PC-9 (cell line): ENCODE results near the gene CDC14C. TPM values are rescaled to one million over a fixed set of nuclear protein-coding genes. Genes with fewer than 3 reads are reported as not detected.
A peak's percentile ranks its signal among the peaks of the same experiment; 100 is the strongest.
"Not testable (repeated sequence)": the region's sequence is repeated elsewhere in the genome, so short reads cannot be mapped to it uniquely, and the experiment has no call there.

Experiments
- BruUV-seq: library from RNA; stranded (reverse); fragments of 400-500 nt; replicated peaks from 2 replicates; lab custom pipeline; 2021; lab: Mats Ljungman, UMichigan
- CTCF ChIA-PET: fragments of 300-600 bp; sonication (Branson Sonifier 250); formaldehyde crosslinking; loops from one replicate; lab custom pipeline; 2022; ENCODE audit warnings: antibody characterized with exemption; lab: Charles Lee
- POLR2A ChIA-PET: fragments of 300-600 bp; sonication (Branson Sonifier 250); formaldehyde crosslinking; loops from one replicate; lab custom pipeline; 2022; ENCODE audit warnings: antibody characterized with exemption; ENCODE audit not compliant: unreplicated experiment; lab: Charles Lee
- DNase-seq, 2 experiments: peaks; one replicate each; pipeline versions ENCODE4 v3.0.0 to v3.0.0-alpha.2; 2015 to 2022; ENCODE audit warnings: mixed read lengths in 1 of 2
- H2AFZ ChIP-seq: fragments of 200-600 bp; sonication (generic); 2 replicates; pipeline ENCODE4 v1.8.1; 2017; ENCODE audit warnings: antibody characterized with exemption
- H3F3A ChIP-seq: fragments of 200-600 bp; sonication (generic); 2 replicates; pipeline ENCODE4 v1.8.1; 2017; ENCODE audit warnings: antibody characterized with exemption, mild to moderate bottlenecking, low read depth; ENCODE audit not compliant: insufficient read depth
- H3K27ac ChIP-seq: fragments of 200-600 bp; sonication (generic); 2 replicates; pipeline ENCODE4 v1.6.1; 2016; ENCODE audit warnings: mixed run types
- H3K27me3 ChIP-seq: fragments of 200-600 bp; sonication (generic); 2 replicates; pipeline ENCODE4 v1.6.1; 2016; ENCODE audit warnings: low read depth, mixed run types; ENCODE audit not compliant: insufficient read depth
- H3K36me3 ChIP-seq: fragments of 200-600 bp; sonication (generic); 2 replicates; pipeline ENCODE4 v1.6.1; 2016; ENCODE audit warnings: low read depth, mixed run types
- H3K4me1 ChIP-seq: fragments of 200-600 bp; sonication (generic); replicated peaks from 2 replicates; pipeline ENCODE4 v1.6.1; 2016; ENCODE audit warnings: mixed run types; ENCODE audit not compliant: insufficient read depth
- H3K4me2 ChIP-seq: fragments of 200-600 bp; sonication (generic); 2 replicates; pipeline ENCODE4 v1.6.1; 2017; ENCODE audit warnings: mixed run types
- H3K4me3 ChIP-seq: fragments of 200-600 bp; sonication (generic); 2 replicates; pipeline ENCODE4 v1.6.1; 2016; ENCODE audit warnings: mixed run types
- H3K79me2 ChIP-seq: fragments of 200-600 bp; sonication (generic); 2 replicates; pipeline ENCODE4 v1.6.1; 2017; ENCODE audit warnings: low read depth, mixed run types
- H3K9me2 ChIP-seq: fragments of 200-600 bp; sonication (generic); 2 replicates; pipeline ENCODE4 v1.8.1; 2017; ENCODE audit warnings: mild to moderate bottlenecking; ENCODE audit not compliant: insufficient read depth
- H3K9me3 ChIP-seq: fragments of 200-600 bp; sonication (generic); 2 replicates; pipeline ENCODE4 v1.8.1; 2016; ENCODE audit warnings: low read depth; ENCODE audit not compliant: insufficient read depth
- H4K20me1 ChIP-seq: fragments of 200-600 bp; sonication (generic); 2 replicates; pipeline ENCODE4 v1.8.1; 2017; ENCODE audit not compliant: insufficient read depth
- EZH2 ChIP-seq: fragments of 200-600 bp; sonication (generic); IDR thresholded peaks from 2 replicates; pipeline ENCODE4 v1.8.0; 2017; ENCODE audit warnings: antibody characterized with exemption, low read depth
- intact Hi-C: fragments of 100-400 bp; cut with micrococcal nuclease; formaldehyde crosslinking; loops from one replicate; pipeline ENCODE4 v1.10.0; 2022; ENCODE audit not compliant: unreplicated experiment
- total RNA-seq: library from RNA; stranded (reverse); gene quantifications from 2 replicates; pipeline ENCODE4 v1.2.3, GENCODE V29; 2021
- TF ChIP-seq, protein P1 (sequence below): fragments of 200-600 bp; sonication (generic); conservative IDR thresholded peaks from 2 replicates; pipeline ENCODE4 v1.6.1; 2017; ENCODE audit warnings: mixed run types, antibody characterized with exemption, mild to moderate bottlenecking, moderate library complexity

Gene CDC14C
- total RNA-seq, 1 experiment from 2014 or later: not detected

DNA sequence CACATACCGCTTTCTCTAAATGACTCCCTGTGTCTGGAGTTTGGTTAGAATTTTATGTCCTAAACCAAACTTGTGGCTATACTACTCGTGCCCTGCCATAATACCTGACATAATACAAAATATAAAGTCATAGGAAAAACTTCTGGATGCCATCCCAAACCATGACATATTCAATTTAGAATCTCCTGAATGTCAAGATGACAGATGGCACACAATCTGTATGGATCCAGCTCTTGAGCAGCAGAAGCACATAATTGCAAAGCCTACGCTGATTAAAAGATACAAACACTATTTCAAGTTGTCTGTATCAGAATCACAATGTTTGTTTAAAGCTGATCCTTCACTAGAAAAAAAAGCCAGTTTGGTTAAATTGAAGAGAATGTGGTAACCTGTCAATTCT, 22.4 kb upstream of the CDC14C start:
- ChIA-PET CTCF (no interaction called here), POLR2A (no interaction called here)
- Histone ChIP-seq H3K4me1 (no peaks in the 10 kb centered on the region), H3K27me3 (no peaks in the 10 kb centered on the region), H3K4me3 (no peak overlapping the region), H2AFZ (no peak overlapping the region), H3K9me3 (no peaks in the 10 kb centered on the region), H4K20me1 (no peaks in the 10 kb centered on the region), H3K9me2 (no peaks in the 10 kb centered on the region), H3K4me2 (no peak overlapping the region), H3K36me3 (no peaks in the 10 kb centered on the region), H3K79me2 (no peaks in the 10 kb centered on the region), H3F3A (no peaks in the 10 kb centered on the region), H3K27ac (no peak overlapping the region)
- TF ChIP-seq EZH2: no peak
- TF ChIP-seq, protein P1, sequence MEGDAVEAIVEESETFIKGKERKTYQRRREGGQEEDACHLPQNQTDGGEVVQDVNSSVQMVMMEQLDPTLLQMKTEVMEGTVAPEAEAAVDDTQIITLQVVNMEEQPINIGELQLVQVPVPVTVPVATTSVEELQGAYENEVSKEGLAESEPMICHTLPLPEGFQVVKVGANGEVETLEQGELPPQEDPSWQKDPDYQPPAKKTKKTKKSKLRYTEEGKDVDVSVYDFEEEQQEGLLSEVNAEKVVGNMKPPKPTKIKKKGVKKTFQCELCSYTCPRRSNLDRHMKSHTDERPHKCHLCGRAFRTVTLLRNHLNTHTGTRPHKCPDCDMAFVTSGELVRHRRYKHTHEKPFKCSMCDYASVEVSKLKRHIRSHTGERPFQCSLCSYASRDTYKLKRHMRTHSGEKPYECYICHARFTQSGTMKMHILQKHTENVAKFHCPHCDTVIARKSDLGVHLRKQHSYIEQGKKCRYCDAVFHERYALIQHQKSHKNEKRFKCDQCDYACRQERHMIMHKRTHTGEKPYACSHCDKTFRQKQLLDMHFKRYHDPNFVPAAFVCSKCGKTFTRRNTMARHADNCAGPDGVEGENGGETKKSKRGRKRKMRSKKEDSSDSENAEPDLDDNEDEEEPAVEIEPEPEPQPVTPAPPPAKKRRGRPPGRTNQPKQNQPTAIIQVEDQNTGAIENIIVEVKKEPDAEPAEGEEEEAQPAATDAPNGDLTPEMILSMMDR: no peak
- no TSS peak for BruUV-seq
- intact Hi-C loops: no loop called here
- no peak for DNase-seq

DNA sequence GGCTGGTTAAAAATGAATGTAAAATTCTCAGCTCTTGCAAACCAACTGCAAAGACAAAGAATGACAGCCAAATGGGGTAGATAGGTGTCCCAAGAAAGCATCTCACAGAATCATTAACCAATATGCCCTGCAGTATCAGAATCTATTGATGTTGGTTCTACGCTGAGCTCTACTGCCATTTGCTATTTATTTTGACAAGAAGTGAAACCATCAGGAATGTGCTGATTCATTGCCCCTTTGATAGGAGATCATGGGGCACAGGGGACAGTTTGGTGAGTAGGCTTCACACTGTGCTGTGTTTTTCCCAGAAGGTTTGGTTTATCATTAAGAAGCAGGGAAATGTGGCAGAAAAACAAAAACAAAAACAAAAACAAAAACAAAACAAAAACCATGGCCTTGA, 19.4 kb upstream of the CDC14C start:
- Histone ChIP-seq H3K4me3 (no peak overlapping the region), H3K27ac (no peak overlapping the region), H3K4me2 (peak overlapping the region; percentile 2; the same call in 1 of the 2 replicates), H3K27me3 (no peaks in the 10 kb centered on the region), H4K20me1 (no peaks in the 10 kb centered on the region), H3F3A (no peaks in the 10 kb centered on the region), H3K9me3 (no peaks in the 10 kb centered on the region), H3K79me2 (no peaks in the 10 kb centered on the region), H3K36me3 (no peaks in the 10 kb centered on the region), H2AFZ (no peak overlapping the region), H3K4me1 (no peaks in the 10 kb centered on the region), H3K9me2 (no peaks in the 10 kb centered on the region)
- intact Hi-C loops: no loop called here
- ChIA-PET POLR2A (no interaction called here), CTCF (no interaction called here)
- TF ChIP-seq, protein P1: no peak
- no peak for TF ChIP-seq EZH2
- BruUV-seq: no TSS peak
- no peak for DNase-seq

DNA sequence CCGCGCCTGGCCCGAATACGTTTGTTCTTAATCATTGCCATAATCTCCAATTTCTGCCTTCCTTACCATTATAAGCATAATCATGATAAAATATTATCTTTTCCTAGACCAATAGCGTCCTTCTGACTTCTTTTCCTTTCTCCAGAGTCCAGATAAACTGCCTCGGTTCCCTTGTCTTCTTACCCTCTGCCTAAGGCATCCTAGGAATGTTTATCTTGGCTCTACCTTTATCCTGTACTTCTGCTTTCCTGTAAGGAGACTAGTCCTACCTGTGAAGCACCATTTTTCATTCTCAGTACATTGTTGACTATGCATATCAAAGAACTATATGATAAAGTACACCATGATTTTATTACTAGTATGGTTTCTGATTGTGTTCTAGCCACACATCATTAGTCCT, 18.7 kb upstream of the CDC14C start:
- H2AFZ ChIP-seq, intact Hi-C loops, H3K27me3 ChIP-seq, H4K20me1 ChIP-seq, H3K4me3 ChIP-seq, DNase-seq, H3K27ac ChIP-seq, POLR2A ChIA-PET, H3K4me1 ChIP-seq, H3K9me3 ChIP-seq, H3K79me2 ChIP-seq, BruUV-seq, H3K4me2 ChIP-seq, H3K36me3 ChIP-seq, CTCF ChIA-PET, H3F3A ChIP-seq, H3K9me2 ChIP-seq: not testable (repeated sequence)

DNA sequence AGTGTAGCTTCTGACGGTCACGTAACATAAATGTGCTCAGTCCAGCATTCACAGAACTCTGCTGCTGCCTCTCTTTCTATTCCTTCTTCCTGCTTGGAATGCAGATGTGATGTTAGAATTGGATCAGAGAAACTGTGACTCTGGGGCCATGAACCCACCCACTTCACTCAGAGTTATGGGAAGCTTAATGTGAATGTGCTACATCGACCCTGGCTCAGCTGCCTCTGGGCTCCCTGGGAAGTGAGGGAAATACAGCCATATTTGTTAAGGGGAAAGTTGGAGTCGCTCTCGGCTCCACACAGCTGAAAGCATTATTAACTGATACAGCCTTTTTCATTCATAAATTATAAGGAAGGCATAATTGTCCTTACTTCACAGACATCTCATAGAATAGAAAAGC, 14.5 kb upstream of the CDC14C start:
- H2AFZ ChIP-seq, intact Hi-C loops, DNase-seq: not testable (repeated sequence)

More for the DNA sequence above, 14.5 kb upstream of the CDC14C start:
- H3F3A ChIP-seq, H3K9me2 ChIP-seq, H3K79me2 ChIP-seq, H3K4me1 ChIP-seq, CTCF ChIA-PET, H4K20me1 ChIP-seq, H3K27me3 ChIP-seq, H3K36me3 ChIP-seq, BruUV-seq, H3K9me3 ChIP-seq, H3K27ac ChIP-seq, H3K4me2 ChIP-seq, H3K4me3 ChIP-seq, POLR2A ChIA-PET: not testable (repeated sequence)
